Thoracic aorta (tissue), 2 donors: ENCODE data around the gene UVSSA. TPM values are rescaled to one million over a fixed set of nuclear protein-coding genes. Genes with fewer than 3 reads are reported as not detected.

Source experiments
- ATAC-seq: fragments of 150-250 bp; one replicate; pipeline ENCODE4 v1.8.0; 2017; ENCODE audit warnings: low read depth; ENCODE audit not compliant: insufficient number of reproducible peaks, low FRiP score
- DNase-seq: peaks from one replicate; pipeline ENCODE4 v3.0.0-alpha.2; 2020; ENCODE audit warnings: low spot score
- H3K27ac ChIP-seq, 2 donors: fragments of 200-600 bp; sonication (generic); 1 replicate in 1 of 2; 2 replicates in 1 of 2; pipeline ENCODE4 v1.5.1; 2016; ENCODE audit warnings: mild to moderate bottlenecking in 2 of 2, moderate library complexity in 2 of 2
- H3K27me3 ChIP-seq: fragments of 200-600 bp; sonication (generic); replicated peaks from 2 replicates; pipeline ENCODE4 v1.6.0; 2016; ENCODE audit warnings: mild to moderate bottlenecking; ENCODE audit not compliant: insufficient read depth
- H3K36me3 ChIP-seq: fragments of 200-600 bp; sonication (generic); one replicate; pipeline ENCODE4 v1.5.1; 2016
- H3K4me1 ChIP-seq, 2 donors: fragments of 200-600 bp; sonication (generic); 1 replicate in 1 of 2; 2 replicates in 1 of 2; pipeline versions ENCODE4 v1.5.1 to v1.6.0; 2016; ENCODE audit warnings: low read depth in 2 of 2, mild to moderate bottlenecking in 1 of 2; ENCODE audit not compliant: control insufficient read depth in 1 of 2
- H3K4me3 ChIP-seq: fragments of 200-600 bp; sonication (generic); 2 replicates; pipeline ENCODE4 v1.5.1; 2016; ENCODE audit warnings: mild to moderate bottlenecking
- H3K9me3 ChIP-seq: fragments of 200-600 bp; sonication (generic); 2 replicates; pipeline ENCODE4 v1.5.1; 2016
- total RNA-seq, 2 donors: library from RNA; depleted of rRNA; stranded (reverse); fragments of >200 nt; gene quantifications; one replicate each; pipeline versions ENCODE4 v1.1.0 to v1.2.3, GENCODE V29; 2016
- TF ChIP-seq, protein P1 (sequence below): fragments of 200-600 bp; sonication (generic); IDR thresholded peaks from one replicate; pipeline ENCODE4 v1.5.1; 2019; ENCODE audit warnings: antibody characterized with exemption

Gene UVSSA
- total RNA-seq, 2 donors from 2014 or later: 23.3 to 29.0 TPM

DNA sequence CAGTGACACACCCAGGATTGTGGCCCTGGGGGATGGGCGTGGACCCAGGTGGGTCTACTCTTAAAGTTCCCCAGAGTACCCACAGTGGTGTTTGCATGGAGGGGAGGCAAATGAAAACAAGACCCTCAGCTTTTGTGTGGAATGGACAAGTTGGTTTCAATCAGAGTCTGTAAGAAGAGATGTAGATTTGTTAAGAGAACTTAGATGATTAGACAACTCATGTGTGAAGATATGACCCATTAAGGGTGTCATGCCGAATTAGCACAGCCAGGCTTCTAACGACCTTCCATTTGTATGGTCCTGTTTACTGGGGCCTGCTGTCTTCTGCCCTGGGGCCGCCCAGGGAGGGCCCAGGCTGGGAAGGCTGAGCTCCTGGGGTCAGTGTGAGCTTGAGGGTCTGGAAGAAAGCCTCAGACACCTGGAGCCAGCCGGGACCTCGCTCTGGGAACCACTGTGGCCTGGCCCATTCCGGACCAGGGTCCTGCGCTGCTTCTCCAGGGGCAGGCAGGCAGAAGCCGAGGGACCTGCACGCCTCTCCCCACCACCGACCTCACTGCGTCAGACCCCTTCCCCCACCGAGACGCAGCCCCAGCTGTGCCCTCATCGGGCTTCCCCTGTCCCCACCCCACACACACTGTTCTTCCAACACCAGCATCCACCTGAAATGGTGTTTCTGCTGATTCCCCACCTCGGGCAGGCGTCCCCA is 20.4 kb downstream of the UVSSA start:
- H3K4me3 ChIP-seq: no peak overlapping the region
- no peak overlapping the region for H3K27ac ChIP-seq
- DNase-seq (no peak), ATAC-seq (no peak)
- TF ChIP-seq, protein P1, sequence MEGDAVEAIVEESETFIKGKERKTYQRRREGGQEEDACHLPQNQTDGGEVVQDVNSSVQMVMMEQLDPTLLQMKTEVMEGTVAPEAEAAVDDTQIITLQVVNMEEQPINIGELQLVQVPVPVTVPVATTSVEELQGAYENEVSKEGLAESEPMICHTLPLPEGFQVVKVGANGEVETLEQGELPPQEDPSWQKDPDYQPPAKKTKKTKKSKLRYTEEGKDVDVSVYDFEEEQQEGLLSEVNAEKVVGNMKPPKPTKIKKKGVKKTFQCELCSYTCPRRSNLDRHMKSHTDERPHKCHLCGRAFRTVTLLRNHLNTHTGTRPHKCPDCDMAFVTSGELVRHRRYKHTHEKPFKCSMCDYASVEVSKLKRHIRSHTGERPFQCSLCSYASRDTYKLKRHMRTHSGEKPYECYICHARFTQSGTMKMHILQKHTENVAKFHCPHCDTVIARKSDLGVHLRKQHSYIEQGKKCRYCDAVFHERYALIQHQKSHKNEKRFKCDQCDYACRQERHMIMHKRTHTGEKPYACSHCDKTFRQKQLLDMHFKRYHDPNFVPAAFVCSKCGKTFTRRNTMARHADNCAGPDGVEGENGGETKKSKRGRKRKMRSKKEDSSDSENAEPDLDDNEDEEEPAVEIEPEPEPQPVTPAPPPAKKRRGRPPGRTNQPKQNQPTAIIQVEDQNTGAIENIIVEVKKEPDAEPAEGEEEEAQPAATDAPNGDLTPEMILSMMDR: no peak
- H3K27me3 ChIP-seq: no peaks in the 10 kb centered on the region
- H3K9me3 ChIP-seq: no peaks in the 10 kb centered on the region
- peaks cover 6% of the 10 kb centered on the region for H3K36me3 ChIP-seq
- no peaks in the 10 kb centered on the region for H3K4me1 ChIP-seq

DNA sequence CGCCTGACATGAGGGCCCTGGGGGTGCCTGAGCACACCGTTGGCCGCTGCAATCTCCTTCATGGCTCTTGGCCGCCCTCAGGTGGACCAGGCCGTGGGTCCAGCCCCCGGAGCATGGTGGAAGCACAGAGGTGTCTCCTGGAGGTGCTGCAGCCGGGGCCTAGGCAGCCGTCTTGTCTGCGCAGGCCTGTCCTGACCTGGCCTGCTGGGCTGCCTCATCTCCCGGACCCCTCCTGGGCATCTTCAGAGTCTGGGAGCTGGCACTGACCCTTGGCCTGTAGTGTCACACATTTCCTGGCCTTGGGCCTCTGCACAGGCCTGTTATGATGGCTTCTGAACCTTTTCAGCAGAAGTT is 20.9 kb downstream of the UVSSA start:
- Histone ChIP-seq H3K4me3 (no peak overlapping the region), H3K27me3 (no peaks in the 10 kb centered on the region), H3K9me3 (no peaks in the 10 kb centered on the region), H3K4me1 (no peaks in the 10 kb centered on the region), H3K36me3 (peaks cover 4% of the 10 kb centered on the region), H3K27ac (no peak overlapping the region)
- ATAC-seq: no peak
- TF ChIP-seq, protein P1: no peak
- DNase-seq: no peak

DNA sequence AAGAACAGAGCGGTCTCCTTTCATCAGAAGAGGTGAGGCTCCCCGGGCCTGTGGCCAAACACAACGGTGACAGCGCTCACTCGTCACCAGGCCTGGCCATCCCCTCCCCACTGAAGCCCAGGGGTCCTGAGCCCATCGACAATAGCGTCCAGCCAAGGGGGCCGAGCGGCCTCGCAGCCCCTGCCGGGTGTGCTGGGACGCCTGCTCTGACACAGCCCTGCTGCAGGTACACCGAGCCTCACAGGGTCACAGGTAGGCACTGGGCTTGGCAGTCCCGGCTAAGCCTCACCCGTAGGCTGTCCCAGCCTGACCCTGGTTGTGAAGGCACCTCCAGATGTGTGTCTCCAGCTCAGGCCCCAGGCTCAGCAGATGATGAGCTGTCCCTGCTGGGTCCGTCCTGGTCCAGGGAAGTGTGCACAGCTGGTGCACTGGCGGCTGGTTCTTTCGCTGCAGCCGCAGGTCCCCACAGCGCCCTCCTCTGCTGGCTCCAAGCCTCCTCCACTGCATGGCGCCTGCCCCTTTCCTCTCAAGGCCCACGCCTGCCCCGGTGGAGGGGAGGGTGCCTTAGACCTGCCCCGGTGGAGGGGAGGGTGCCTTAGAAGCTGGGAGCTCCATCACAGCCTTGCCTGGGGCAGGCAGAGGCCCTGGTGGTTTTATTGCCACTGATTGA is 21.5 kb downstream of the UVSSA start:
- DNase-seq (no peak), ATAC-seq (no peak)
- Histone ChIP-seq H3K9me3 (no peaks in the 10 kb centered on the region), H3K27me3 (no peaks in the 10 kb centered on the region), H3K4me1 (no peaks in the 10 kb centered on the region), H3K36me3 (peaks cover 9% of the 10 kb centered on the region), H3K27ac (no peak overlapping the region), H3K4me3 (no peak overlapping the region)
- TF ChIP-seq, protein P1: no peak

DNA sequence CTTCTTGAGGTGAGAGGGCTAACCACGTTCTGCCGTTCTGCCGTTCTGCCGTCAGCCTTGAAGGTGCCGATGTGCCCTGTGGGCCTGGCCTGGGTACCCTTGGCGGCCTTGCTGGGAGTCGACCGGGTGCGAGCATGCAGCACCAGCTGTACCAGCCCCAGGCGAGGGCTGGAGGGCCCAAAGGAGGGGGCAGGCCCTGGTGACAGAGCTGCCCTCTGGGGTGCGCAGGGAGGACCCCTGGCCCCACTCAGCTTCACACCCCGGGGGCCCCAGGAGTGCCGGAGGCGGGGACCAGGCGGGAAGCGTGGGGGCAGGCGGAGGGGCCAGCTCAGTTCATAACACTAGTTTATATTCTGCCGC is 22.1 kb downstream of the UVSSA start:
- TF ChIP-seq, protein P1: no peak
- no peaks in the 10 kb centered on the region for H3K9me3 ChIP-seq
- no peak for DNase-seq
- no peaks in the 10 kb centered on the region for H3K4me1 ChIP-seq
- peaks cover 11% of the 10 kb centered on the region for H3K36me3 ChIP-seq
- no peak overlapping the region for H3K27ac ChIP-seq
- no peak for ATAC-seq
- H3K4me3 ChIP-seq: no peak overlapping the region
- no peaks in the 10 kb centered on the region for H3K27me3 ChIP-seq

DNA sequence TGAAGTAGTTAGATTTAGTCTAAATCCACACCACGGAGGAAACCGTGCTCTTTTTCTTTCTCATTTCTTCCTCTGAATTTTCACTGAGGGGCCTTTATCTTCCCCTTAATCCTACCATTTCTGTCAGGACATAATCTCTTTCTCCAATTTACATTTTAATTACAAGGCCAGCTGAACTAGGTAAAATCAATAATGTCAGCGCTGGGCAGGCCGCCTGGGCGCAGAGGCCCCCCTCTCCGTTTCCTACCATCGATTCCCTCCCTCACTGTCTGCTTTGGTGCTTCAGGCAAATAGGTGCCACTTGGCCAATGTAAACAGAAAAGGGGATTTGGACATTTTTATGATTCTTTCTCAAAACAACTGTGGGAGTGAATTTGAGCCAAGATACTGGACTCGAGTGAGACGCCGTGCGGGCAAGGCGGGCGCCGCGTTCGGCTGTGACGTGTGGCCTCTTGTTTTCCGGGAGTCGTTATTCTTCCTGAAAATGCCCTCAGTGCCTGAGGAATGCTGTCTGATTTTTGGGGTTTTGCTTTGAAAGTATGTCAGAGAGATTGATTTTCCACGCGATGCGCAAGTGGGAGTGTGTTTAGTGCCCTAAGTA is 22.6 kb downstream of the UVSSA start:
- ATAC-seq: no peak
- TF ChIP-seq, protein P1: no peak
- Histone ChIP-seq H3K27ac (no peak overlapping the region), H3K36me3 (peaks cover 11% of the 10 kb centered on the region), H3K27me3 (no peaks in the 10 kb centered on the region), H3K4me1 (no peaks in the 10 kb centered on the region), H3K4me3 (no peak overlapping the region), H3K9me3 (no peaks in the 10 kb centered on the region)
- no peak for DNase-seq
